Glutamatergic neuron (in vitro differentiated cells): ENCODE measurements around the gene TMEM184A. TPM values are rescaled to one million over a fixed set of nuclear protein-coding genes. Genes with fewer than 3 reads are reported as not detected.

Experiments
- DNase-seq: peaks from one replicate; pipeline ENCODE4 v3.0.0; 2022
- H3K27ac Mint-ChIP-seq: one replicate; pipeline ENCODE4 v1.8.0; 2020; ENCODE audit warnings: mild to moderate bottlenecking, mixed read lengths, inconsistent platforms; ENCODE audit not compliant: unreplicated experiment
- H3K27me3 Mint-ChIP-seq: one replicate; pipeline ENCODE4 v1.8.0; 2020; ENCODE audit warnings: mild to moderate bottlenecking, moderate library complexity, mixed read lengths, inconsistent platforms; ENCODE audit not compliant: unreplicated experiment
- H3K36me3 Mint-ChIP-seq: one replicate; pipeline ENCODE4 v1.8.0; 2020; ENCODE audit warnings: mild to moderate bottlenecking, mixed read lengths, inconsistent platforms; ENCODE audit not compliant: unreplicated experiment
- H3K4me1 Mint-ChIP-seq: one replicate; pipeline ENCODE4 v1.8.0; 2020; ENCODE audit warnings: mild to moderate bottlenecking, low read depth, mixed read lengths, inconsistent platforms; ENCODE audit not compliant: unreplicated experiment
- H3K4me3 Mint-ChIP-seq: one replicate; pipeline ENCODE4 v1.8.0; 2020; ENCODE audit warnings: mild to moderate bottlenecking, mixed read lengths, inconsistent platforms; ENCODE audit not compliant: unreplicated experiment
- H3K9me3 Mint-ChIP-seq: one replicate; pipeline ENCODE4 v1.8.0; 2020; ENCODE audit warnings: mild to moderate bottlenecking, moderate library complexity, mixed read lengths, inconsistent platforms; ENCODE audit not compliant: unreplicated experiment
- CTCF ChIP-seq: fragments of 200-600 bp; sonication (generic); IDR thresholded peaks from one replicate; pipeline ENCODE4 v1.5.0; 2021; ENCODE audit not compliant: partially characterized antibody, unreplicated experiment
- total RNA-seq: library from RNA; stranded (reverse); fragmentation: NEBNext Ultra II Directional; extraction: Animal tissue kit (Norgen Biotek cat#: 25700); gene quantifications from one replicate; pipeline ENCODE4 v1.2.1, GENCODE V29; 2021; ENCODE audit not compliant: unreplicated experiment

TMEM184A gene
- total RNA-seq, 1 donor from 2014 or later, result 20.7 TPM

- Mint-ChIP-seq H3K27me3 (no peaks in the 10 kb centered on the region), H3K4me1 (peaks cover 10% of the 10 kb centered on the region), H3K4me3 (no peak overlapping the region), H3K36me3 (no peaks in the 10 kb centered on the region), H3K27ac (no peak overlapping the region), H3K9me3 (peaks cover 7% of the 10 kb centered on the region)
- no peak for TF ChIP-seq CTCF
- no peak for DNase-seq
Measured at GRCh38 chr7:1498370-1499305, 57.4 kb downstream of the TMEM184A start.

- TF ChIP-seq CTCF, result no peak
- no peak overlapping the region for H3K4me3 Mint-ChIP-seq
- H3K36me3 Mint-ChIP-seq, result peaks cover 3% of the 10 kb centered on the region
- peak overlapping the region; percentile 17 for H3K27ac Mint-ChIP-seq
- H3K4me1 Mint-ChIP-seq, result peaks cover 5% of the 10 kb centered on the region
- no peaks in the 10 kb centered on the region for H3K27me3 Mint-ChIP-seq
- peaks cover 5% of the 10 kb centered on the region for H3K9me3 Mint-ChIP-seq
- DNase-seq, result no peak
Measured at GRCh38 chr7:1497293-1497927, 58.6 kb downstream of the TMEM184A start.

- H3K27me3 Mint-ChIP-seq, result no peaks in the 10 kb centered on the region
- peaks cover 5% of the 10 kb centered on the region for H3K36me3 Mint-ChIP-seq
- DNase-seq, result no peak
- H3K4me3 Mint-ChIP-seq, result no peak overlapping the region
- no peak for TF ChIP-seq CTCF
- no peaks in the 10 kb centered on the region for H3K4me1 Mint-ChIP-seq
- no peak overlapping the region for H3K27ac Mint-ChIP-seq
- H3K9me3 Mint-ChIP-seq, result peaks cover 2% of the 10 kb centered on the region
Measured at GRCh38 chr7:1496531-1497292, 59.3 kb downstream of the TMEM184A start.

GRCh38 chr7:1495564-1496242, 60.3 kb downstream of the TMEM184A start:
- H3K27ac Mint-ChIP-seq, result no peak overlapping the region
- H3K27me3 Mint-ChIP-seq, result peaks cover 3% of the 10 kb centered on the region
- peaks cover 7% of the 10 kb centered on the region for H3K36me3 Mint-ChIP-seq
- H3K4me3 Mint-ChIP-seq, result no peak overlapping the region
- peaks cover 2% of the 10 kb centered on the region for H3K9me3 Mint-ChIP-seq
- H3K4me1 Mint-ChIP-seq, result no peaks in the 10 kb centered on the region
- no peak for DNase-seq
- TF ChIP-seq CTCF, result no peak
